GM18502 (cell line): ENCODE data around the gene CERS3.

Experiments
- ATAC-seq: cut with Tn5 transposase; IDR thresholded peaks from one replicate; pipeline ENCODE4 v1.9.1; 2021; ENCODE audit warnings: mild to moderate bottlenecking; ENCODE audit not compliant: unreplicated experiment, poor library complexity

CERS3 gene

DNA sequence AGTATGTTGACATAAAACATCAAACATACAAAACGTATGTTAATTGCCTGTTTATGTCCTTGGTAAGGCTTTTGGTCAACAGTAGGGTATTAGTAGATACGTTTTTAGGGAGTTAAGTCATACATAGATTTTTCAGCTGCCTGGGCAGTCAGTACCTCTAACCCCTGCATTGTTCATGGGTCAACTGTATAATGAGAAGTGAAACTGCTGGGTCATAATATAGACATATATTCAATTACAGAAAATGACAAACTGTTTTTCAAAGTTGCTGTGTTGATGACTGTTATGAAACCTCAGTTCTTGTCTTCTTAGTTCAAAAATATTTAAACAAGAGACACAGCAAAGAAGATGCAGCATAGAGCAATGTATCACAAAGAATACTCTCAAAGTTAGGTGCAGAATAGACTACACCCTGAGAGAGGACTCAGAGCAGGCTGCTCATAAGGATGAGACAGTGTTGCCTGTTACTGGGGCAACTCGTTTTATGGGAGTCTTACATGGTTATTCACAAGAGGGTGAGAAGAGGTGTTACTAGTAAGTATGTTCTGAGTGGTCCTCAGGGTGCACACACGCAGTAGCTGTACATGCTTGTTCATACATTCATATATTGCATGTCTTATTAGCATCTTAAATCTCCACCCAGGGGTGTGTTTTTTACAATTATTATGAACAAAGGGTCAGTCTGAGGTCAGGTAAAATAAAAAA lies 133.9 kb downstream of the CERS3 start:
- ATAC-seq, result no peak

DNA sequence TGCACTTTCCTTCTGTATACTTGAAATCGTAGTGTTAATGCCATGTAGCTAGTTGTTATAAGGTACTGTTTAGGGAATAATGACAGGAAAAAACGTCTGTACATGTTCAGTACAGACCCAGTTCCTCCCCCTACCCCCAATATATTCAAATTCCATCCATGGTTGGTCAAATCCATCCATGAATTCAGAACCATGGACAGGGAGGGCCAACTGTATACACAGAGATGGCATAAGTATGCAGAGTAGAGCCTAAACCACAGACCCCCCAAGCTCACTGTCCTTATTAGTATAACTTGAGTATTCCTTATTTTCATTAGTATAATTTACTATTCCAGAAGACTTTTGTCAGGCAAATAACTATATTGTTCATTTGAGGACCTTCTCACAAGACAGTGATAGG lies 135.7 kb downstream of the CERS3 start:
- ATAC-seq, result no peak

- no peak for ATAC-seq
Measured at GRCh38 chr15:100385300-100386050, 143.3 kb downstream of the CERS3 start.

GRCh38 chr15:100384108-100384410 lies 144.7 kb downstream of the CERS3 start:
- no peak for ATAC-seq

GRCh38 chr15:100383302-100384107 lies 145.2 kb downstream of the CERS3 start:
- ATAC-seq, result no peak

- no peak for ATAC-seq
Measured at GRCh38 chr15:100373942-100374341, 154.8 kb downstream of the CERS3 start.

GRCh38 chr15:100373120-100373896 lies 155.4 kb downstream of the CERS3 start:
- ATAC-seq, result no peak

GRCh38 chr15:100372739-100373119 lies 156.0 kb downstream of the CERS3 start:
- ATAC-seq, result no peak

DNA sequence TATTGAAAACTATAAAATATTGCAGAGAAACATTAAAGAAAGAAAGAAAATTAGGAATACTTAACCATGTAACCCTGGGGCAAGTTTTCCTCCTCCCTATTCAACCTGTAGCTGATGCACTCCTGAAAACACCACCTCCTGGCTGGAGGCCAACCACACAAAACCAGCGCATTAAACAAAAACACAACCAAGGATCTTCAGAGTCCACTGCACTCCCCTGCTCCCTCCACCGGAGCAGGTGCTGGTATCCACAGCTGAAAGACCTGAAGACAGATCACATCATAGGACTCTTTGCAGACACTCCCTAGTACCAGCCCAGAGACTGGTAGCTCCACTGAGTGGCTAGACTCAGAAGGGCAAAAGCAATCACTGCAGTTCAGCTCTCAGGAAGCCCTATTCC lies 173.4 kb downstream of the CERS3 start:
- no peak for ATAC-seq

- ATAC-seq, result no peak
Measured at GRCh38 chr15:100353449-100353848, 175.3 kb downstream of the CERS3 start.

- ATAC-seq, result no peak
Measured at GRCh38 chr15:100350434-100351226, 178.1 kb downstream of the CERS3 start.
